ENCODE data around the gene CHMP4A.

CHMP4A gene

GRCh38 chr14:24184104-24184970, 29.0 kb downstream of the CHMP4A start:
- H3K4me3 Mint-ChIP-seq = peak overlapping the region in 1 of 3 experiments; percentile 40
- no peaks in the 10 kb centered on the region for H3K27me3 Mint-ChIP-seq (ENCODE audit: low read depth)
- H3K9me3 Mint-ChIP-seq = no peaks in the 10 kb centered on the region
- H3K27ac Mint-ChIP-seq = no peak overlapping the region
- TF ChIP-seq CTCF (IDR thresholded peaks at IDR 0.05; ENCODE audit: unreplicated experiment in 3 of 3) = no peak
- H3K36me3 Mint-ChIP-seq (ENCODE audit: low read depth) = peaks cover 34% of the 10 kb centered on the region
- H3K4me1 Mint-ChIP-seq = peaks cover 27% of the 10 kb centered on the region

GRCh38 chr14:24183014-24183481, 30.2 kb downstream of the CHMP4A start:
- Mint-ChIP-seq H3K4me1 (peaks cover 21% of the 10 kb centered on the region), H3K4me3 (no peak overlapping the region), H3K9me3 (no peaks in the 10 kb centered on the region), H3K27ac (no peak overlapping the region), H3K27me3 (ENCODE audit: low read depth) (no peaks in the 10 kb centered on the region), H3K36me3 (ENCODE audit: low read depth) (peaks cover 35% of the 10 kb centered on the region)
- TF ChIP-seq CTCF (IDR thresholded peaks at IDR 0.05; ENCODE audit: unreplicated experiment in 3 of 3) = no peak

GRCh38 chr14:24182110-24182882, 31.0 kb downstream of the CHMP4A start:
- no peak for TF ChIP-seq CTCF (IDR thresholded peaks at IDR 0.05; ENCODE audit: unreplicated experiment in 3 of 3)
- H3K4me3 Mint-ChIP-seq = no peak overlapping the region
- H3K27me3 Mint-ChIP-seq (ENCODE audit: low read depth) = no peaks in the 10 kb centered on the region
- peaks cover 13% of the 10 kb centered on the region for H3K4me1 Mint-ChIP-seq
- H3K27ac Mint-ChIP-seq = peak overlapping the region in 1 of 3 experiments; percentile 63
- H3K36me3 Mint-ChIP-seq (ENCODE audit: low read depth) = peaks cover 35% of the 10 kb centered on the region
- H3K9me3 Mint-ChIP-seq = no peaks in the 10 kb centered on the region

GRCh38 chr14:24181371-24182077, 31.8 kb downstream of the CHMP4A start:
- no peak overlapping the region for H3K4me3 Mint-ChIP-seq
- H3K27me3 Mint-ChIP-seq (ENCODE audit: low read depth) = no peaks in the 10 kb centered on the region

More at GRCh38 chr14:24181371-24182077, 31.8 kb downstream of the CHMP4A start:
- Mint-ChIP-seq H3K36me3 (ENCODE audit: low read depth) (peaks cover 39% of the 10 kb centered on the region), H3K9me3 (no peaks in the 10 kb centered on the region), H3K4me1 (peaks cover 10% of the 10 kb centered on the region), H3K27ac (peak overlapping the region in 1 of 3 experiments; percentile 98)
- no peak for TF ChIP-seq CTCF (IDR thresholded peaks at IDR 0.05; ENCODE audit: unreplicated experiment in 3 of 3)
